Measurements from ENCODE around the gene PRPH.

The PRPH gene

GRCh38 chr12:49340095-49340870 lies 45.3 kb downstream of the PRPH start:
- TF ChIP-seq CTCF (IDR thresholded peaks at IDR 0.05; ENCODE audit: low read length, missing control alignments) = no peak
- H3K4me3 ChIP-seq (replicated peaks; ENCODE audit: low read depth, low read length) = no peak overlapping the region
- no peak for DNase-seq (ENCODE audit: low read depth)

GRCh38 chr12:49340971-49341776 lies 46.2 kb downstream of the PRPH start:
- no peak for TF ChIP-seq CTCF (IDR thresholded peaks at IDR 0.05; ENCODE audit: low read length, missing control alignments)
- H3K4me3 ChIP-seq (replicated peaks; ENCODE audit: low read depth, low read length) = no peak overlapping the region
- DNase-seq (ENCODE audit: low read depth) = no peak

GRCh38 chr12:49341777-49342065 lies 46.8 kb downstream of the PRPH start:
- TF ChIP-seq CTCF (IDR thresholded peaks at IDR 0.05; ENCODE audit: low read length, missing control alignments) = no peak
- H3K4me3 ChIP-seq (replicated peaks; ENCODE audit: low read depth, low read length) = peak overlapping the region; percentile 39
- DNase-seq (ENCODE audit: low read depth) = no peak

- peak overlapping the region; percentile 39 for H3K4me3 ChIP-seq (replicated peaks; ENCODE audit: low read depth, low read length)
- peak; percentile 80 for DNase-seq (ENCODE audit: low read depth)
- peak; percentile 74 for TF ChIP-seq CTCF (IDR thresholded peaks at IDR 0.05; ENCODE audit: low read length, missing control alignments)
Measured at GRCh38 chr12:49342066-49342913, 47.3 kb downstream of the PRPH start.

GRCh38 chr12:49342914-49343731 lies 48.2 kb downstream of the PRPH start:
- no peak for TF ChIP-seq CTCF (IDR thresholded peaks at IDR 0.05; ENCODE audit: low read length, missing control alignments)
- peak overlapping the region; percentile 39 for H3K4me3 ChIP-seq (replicated peaks; ENCODE audit: low read depth, low read length)
- DNase-seq (ENCODE audit: low read depth) = no peak

GRCh38 chr12:49344486-49345050 lies 49.6 kb downstream of the PRPH start:
- H3K4me3 ChIP-seq (replicated peaks; ENCODE audit: low read depth, low read length) = no peak overlapping the region
- no peak for TF ChIP-seq CTCF (IDR thresholded peaks at IDR 0.05; ENCODE audit: low read length, missing control alignments)
- no peak for DNase-seq (ENCODE audit: low read depth)

Measured in fibroblast of pulmonary artery (primary cell).